Osteoblast (primary cell): ENCODE data around the gene CADPS. TPM values are rescaled to one million over a fixed set of nuclear protein-coding genes. Genes with fewer than 3 reads are reported as not detected.

Experiments used
- DNase-seq: peaks from one replicate; pipeline ENCODE4 v3.0.0; 2011; ENCODE audit warnings: low spot score, mixed read lengths; ENCODE audit not compliant: insufficient read length; ENCODE audit errors: missing footprints
- H2AFZ ChIP-seq: 2 replicates; pipeline ENCODE4 v1.6.0; 2011; ENCODE audit warnings: mild to moderate bottlenecking, low read length
- H3K27ac ChIP-seq: 2 replicates; pipeline ENCODE4 v1.5.1; 2011; ENCODE audit warnings: mild to moderate bottlenecking, low read depth, low read length, moderate library complexity
- H3K27me3 ChIP-seq: 2 replicates; pipeline ENCODE4 v1.6.0; 2012; ENCODE audit warnings: mild to moderate bottlenecking, control low read depth, inconsistent platforms, low read length, moderate library complexity; ENCODE audit not compliant: insufficient read depth
- H3K36me3 ChIP-seq: 2 replicates; pipeline ENCODE4 v1.5.1; 2011; ENCODE audit warnings: mild to moderate bottlenecking, low read length, control low read depth, moderate library complexity; ENCODE audit not compliant: insufficient read depth
- H3K4me1 ChIP-seq: 2 replicates; pipeline ENCODE4 v1.5.1; 2011; ENCODE audit warnings: mild to moderate bottlenecking, low read length, control low read depth, moderate library complexity; ENCODE audit not compliant: insufficient read depth
- H3K4me2 ChIP-seq: 2 replicates; pipeline ENCODE4 v1.6.0; 2011; ENCODE audit warnings: mild to moderate bottlenecking, low read length; ENCODE audit not compliant: insufficient read depth
- H3K4me3 ChIP-seq: fragments of 200-600 bp; sonication (generic); 3 replicates; pipeline ENCODE4 v1.5.1; 2012; ENCODE audit warnings: mild to moderate bottlenecking, low read length, inconsistent platforms; ENCODE audit not compliant: insufficient read depth
- H3K79me2 ChIP-seq: 2 replicates; pipeline ENCODE4 v1.6.0; 2012; ENCODE audit warnings: mild to moderate bottlenecking, low read length, control low read depth, inconsistent platforms; ENCODE audit not compliant: insufficient read depth
- H3K9me3 ChIP-seq: 2 replicates; pipeline ENCODE4 v1.5.1; 2011; ENCODE audit warnings: low read depth, low read length, control low read depth
- H4K20me1 ChIP-seq: 2 replicates; pipeline ENCODE4 v1.6.0; 2012; ENCODE audit warnings: mild to moderate bottlenecking, low read length, control low read depth; ENCODE audit not compliant: insufficient read depth
- CTCF ChIP-seq: IDR thresholded peaks from 2 replicates; pipeline ENCODE4 v1.5.1; 2011; ENCODE audit warnings: mild to moderate bottlenecking, low read depth, low read length, moderate library complexity; ENCODE audit errors: extremely low read depth
- total RNA-seq: library from RNA; depleted of rRNA; stranded (reverse); fragments of >200 nt; gene quantifications from 2 replicates; pipeline ENCODE4 v1.2.3, GENCODE V29; 2012

The CADPS gene
- total RNA-seq, 1 donor, result not detected

GRCh38 chr3:62615258-62615849, 259.9 kb downstream of the CADPS start:
- Histone ChIP-seq H3K27ac (no peak overlapping the region), H3K4me2 (no peak overlapping the region)

GRCh38 chr3:62614527-62614926, 260.7 kb downstream of the CADPS start:
- TF ChIP-seq CTCF, result no peak

More at GRCh38 chr3:62615258-62615849, 259.9 kb downstream of the CADPS start:
- Histone ChIP-seq H3K9me3 (no peaks in the 10 kb centered on the region), H3K27me3 (no peaks in the 10 kb centered on the region), H3K4me1 (peaks cover 14% of the 10 kb centered on the region), H4K20me1 (no peaks in the 10 kb centered on the region), H3K4me3 (no peak overlapping the region), H2AFZ (peak overlapping the region; percentile 4), H3K79me2 (no peaks in the 10 kb centered on the region), H3K36me3 (no peaks in the 10 kb centered on the region)
- no peak for TF ChIP-seq CTCF
- no peak for DNase-seq

GRCh38 chr3:62611541-62612240, 263.5 kb downstream of the CADPS start:
- no peak for TF ChIP-seq CTCF
- Histone ChIP-seq H3K27me3 (no peaks in the 10 kb centered on the region), H3K36me3 (no peaks in the 10 kb centered on the region), H3K9me3 (no peaks in the 10 kb centered on the region), H3K4me3 (no peak overlapping the region), H3K4me1 (peaks cover 24% of the 10 kb centered on the region), H3K4me2 (peak overlapping the region; percentile 49), H3K27ac (peak overlapping the region; percentile 25), H3K79me2 (no peaks in the 10 kb centered on the region), H4K20me1 (no peaks in the 10 kb centered on the region), H2AFZ (peak overlapping the region; percentile 0)
- no peak for DNase-seq

More at GRCh38 chr3:62614527-62614926, 260.7 kb downstream of the CADPS start:
- H3K79me2 ChIP-seq, result no peaks in the 10 kb centered on the region
- H3K4me2 ChIP-seq, result no peak overlapping the region
- no peak overlapping the region for H3K27ac ChIP-seq
- no peak overlapping the region for H2AFZ ChIP-seq
- peaks cover 14% of the 10 kb centered on the region for H3K4me1 ChIP-seq
- no peaks in the 10 kb centered on the region for H3K36me3 ChIP-seq
- no peaks in the 10 kb centered on the region for H3K9me3 ChIP-seq
- no peaks in the 10 kb centered on the region for H3K27me3 ChIP-seq
- no peaks in the 10 kb centered on the region for H4K20me1 ChIP-seq
- DNase-seq, result no peak
- H3K4me3 ChIP-seq, result no peak overlapping the region

- peak overlapping the region; percentile 30 for H2AFZ ChIP-seq
- H3K36me3 ChIP-seq, result no peaks in the 10 kb centered on the region
- H3K79me2 ChIP-seq, result no peaks in the 10 kb centered on the region
- H3K27ac ChIP-seq, result peak overlapping the region; percentile 67
- no peaks in the 10 kb centered on the region for H3K9me3 ChIP-seq
- TF ChIP-seq CTCF, result no peak
- no peaks in the 10 kb centered on the region for H4K20me1 ChIP-seq
- DNase-seq, result peak; percentile 42
- H3K27me3 ChIP-seq, result no peaks in the 10 kb centered on the region
- H3K4me1 ChIP-seq, result peaks cover 54% of the 10 kb centered on the region
- no peak overlapping the region for H3K4me3 ChIP-seq
- H3K4me2 ChIP-seq, result peak overlapping the region; percentile 43
Measured at GRCh38 chr3:62607287-62608029, 267.8 kb downstream of the CADPS start.
